K562 (cell line): ENCODE measurements around the gene DIS3L2. TPM values are rescaled to one million over a fixed set of nuclear protein-coding genes. Genes with fewer than 3 reads are reported as not detected.
A peak's percentile ranks its signal among the peaks of the same experiment; 100 is the strongest.

Experiments
- ATAC-seq: fragments of 200-7000 bp; cut with Tn5 transposase; 3 replicates; pipeline ENCODE4 v1.9.1; 2020; ENCODE audit warnings: moderate library complexity
- BruUV-seq: library from RNA; stranded (reverse); fragments of 400-500 nt; replicated peaks from 2 replicates; lab custom pipeline; 2021; lab: Mats Ljungman, UMichigan
- CTCF ChIA-PET: fragments of 300-600 bp; formaldehyde crosslinking; extraction: SDS; loops from one replicate; lab custom pipeline; 2021; ENCODE audit warnings: low intra/inter-chr PET ratio; lab: Yijun Ruan, JAX
- POLR2A ChIA-PET: fragments of 300-600, 350-650 bp; sonication (Branson Sonifier 250); formaldehyde crosslinking; extraction: SDS; loops from one replicate; lab custom pipeline; 2021; ENCODE audit warnings: antibody characterized with exemption, inconsistent platforms; lab: Yijun Ruan, JAX
- DNase-seq, 4 experiments: peaks; one replicate each; pipeline versions ENCODE4 v3.0.0 to v3.0.0-alpha.2; 2011 to 2018; ENCODE audit warnings: low spot score in 3 of 4, mixed read lengths in 3 of 4; ENCODE audit errors: extremely low read depth in 1 of 4
- FAIRE-seq: peaks from 2 replicates; lab custom pipeline; 2011; peaks lifted over from hg19 to GRCh38; lab: Jason Lieb, UNC
- H2AFZ ChIP-seq: 2 replicates; pipeline ENCODE4 v1.6.0; 2011; ENCODE audit warnings: low read depth, low read length, control low read depth, inconsistent platforms
- H3K27ac ChIP-seq: fragments of 200-600 bp; 3 replicates; pipeline ENCODE4 v1.8.0; 2011; ENCODE audit warnings: low read depth, mild to moderate bottlenecking, control low read depth, inconsistent platforms, low read length, moderate library complexity, mixed read lengths; ENCODE audit errors: extremely low read depth
- H3K27me3 ChIP-seq, 2 experiments: fragments of 300-600 bp in 1 of 2; 2 replicates in 1 of 2; 3 replicates in 1 of 2; pipeline versions ENCODE4 v1.6.0 to v1.8.0; 2011; ENCODE audit warnings: inconsistent platforms in 2 of 2, low read length in 2 of 2, mild to moderate bottlenecking in 1 of 2, mixed read lengths in 1 of 2, moderate library complexity in 1 of 2; ENCODE audit not compliant: control insufficient read depth in 2 of 2, insufficient read depth in 2 of 2
- H3K36me3 ChIP-seq: fragments of 300-600 bp; 3 replicates; pipeline ENCODE4 v1.8.0; 2011; ENCODE audit warnings: mild to moderate bottlenecking, low read length, inconsistent platforms; ENCODE audit not compliant: control insufficient read depth, insufficient read depth
- H3K4me1 ChIP-seq, 2 experiments: fragments of 200-600 bp in 1 of 2; replicated peaks in 1 of 2; 2 replicates in 1 of 2; 3 replicates in 1 of 2; pipeline versions ENCODE4 v1.5.1 to v1.8.0; 2011; ENCODE audit warnings: inconsistent platforms in 2 of 2, low read length in 2 of 2, mild to moderate bottlenecking in 1 of 2, mixed read lengths in 1 of 2, moderate library complexity in 1 of 2; ENCODE audit not compliant: control insufficient read depth in 2 of 2, insufficient read depth in 2 of 2
- H3K4me2 ChIP-seq: 2 replicates; pipeline ENCODE4 v1.6.1; 2011; ENCODE audit warnings: low read length, control low read depth, inconsistent platforms, mixed read lengths; ENCODE audit not compliant: insufficient read depth
- H3K4me3 ChIP-seq: fragments of 200-600 bp; sonication (generic), shearing (Covaris generic); 2 replicates; pipeline ENCODE4 v1.5.1; 2016; ENCODE audit warnings: control low read depth, inconsistent platforms
- H3K79me2 ChIP-seq: fragments of 200-600 bp; 3 replicates; pipeline ENCODE4 v1.8.0; 2011; ENCODE audit warnings: low read length, inconsistent platforms; ENCODE audit not compliant: control insufficient read depth, insufficient read depth
- H3K9ac ChIP-seq, 2 experiments: 2 replicates each; pipeline versions ENCODE4 v1.6.0 to v1.6.1; 2011; ENCODE audit warnings: low read depth in 2 of 2, low read length in 2 of 2, control low read depth in 1 of 2, inconsistent platforms in 1 of 2, mild to moderate bottlenecking in 1 of 2, mixed read lengths in 1 of 2; ENCODE audit not compliant: insufficient read depth in 1 of 2
- H3K9me1 ChIP-seq: one replicate; pipeline ENCODE4 v1.6.0; 2011; ENCODE audit warnings: inconsistent platforms, mild to moderate bottlenecking, low read length, moderate library complexity; ENCODE audit not compliant: control insufficient read depth, insufficient read depth
- H3K9me3 ChIP-seq: replicated peaks from 2 replicates; pipeline ENCODE4 v1.5.1; 2011; ENCODE audit warnings: low read depth, low read length, inconsistent platforms; ENCODE audit not compliant: control insufficient read depth, insufficient read depth
- H4K20me1 ChIP-seq: replicated peaks from 2 replicates; pipeline ENCODE4 v1.6.1; 2011; ENCODE audit warnings: low read length, inconsistent platforms, mixed read lengths; ENCODE audit not compliant: control insufficient read depth, insufficient read depth
- CBX3 ChIP-seq, 2 experiments: IDR thresholded peaks; 1 replicate in 1 of 2; 2 replicates in 1 of 2; pipeline ENCODE4 v1.6.1; 2012; ENCODE audit warnings: inconsistent platforms in 2 of 2, low read length in 2 of 2, borderline replicate concordance in 1 of 2, control low read depth in 1 of 2
- FOXA3 ChIP-seq, 2 experiments: fragments of 450-650 bp in 1 of 2; sonication (generic) in 1 of 2; formaldehyde crosslinking; IDR thresholded peaks in 1 of 2; conservative IDR thresholded peaks in 1 of 2; 2 replicates each; pipeline versions ENCODE4 v1.4.0 to v1.8.0; 2020 to 2022; ENCODE audit warnings: mild to moderate bottlenecking in 2 of 2, missing genetic modification reagents in 1 of 2
- HCFC1 ChIP-seq: IDR thresholded peaks from 2 replicates; pipeline ENCODE4 v1.6.1; 2012; ENCODE audit warnings: low read depth, low read length, improper control_type of control experiment
- JUND ChIP-seq, 2 experiments: IDR thresholded peaks; 2 replicates in 1 of 2; 3 replicates in 1 of 2; pipeline ENCODE4 v1.6.1; 2011; ENCODE audit warnings: borderline replicate concordance in 2 of 2, low read depth in 2 of 2, low read length in 2 of 2, improper control_type of control experiment in 1 of 2, missing biosample characterization in 1 of 2, missing genetic modification characterization in 1 of 2, missing genetic modification reagents in 1 of 2
- KAT2B ChIP-seq: IDR thresholded peaks from one replicate; pipeline ENCODE4 v1.6.1; 2012; ENCODE audit warnings: low read depth, mild to moderate bottlenecking, control low read depth, inconsistent platforms, low read length, moderate library complexity
- MED1 ChIP-seq: sonication (generic); formaldehyde crosslinking; IDR thresholded peaks from 2 replicates; pipeline ENCODE4 v1.8.1; 2023; ENCODE audit warnings: missing genetic modification reagents, borderline replicate concordance
- MEF2D ChIP-seq: conservative IDR thresholded peaks from 2 replicates; pipeline ENCODE4 v1.6.1; 2016; ENCODE audit warnings: low read depth, missing genetic modification characterization, missing compliant biosample characterization
- RBM34 ChIP-seq: fragments of 200-400 bp; formaldehyde crosslinking; IDR thresholded peaks from 2 replicates; pipeline ENCODE4 v1.6.1; 2018; ENCODE audit warnings: low read length, borderline replicate concordance; ENCODE audit not compliant: insufficient read depth
- SAFB ChIP-seq: fragments of 200-400 bp; formaldehyde crosslinking; IDR thresholded peaks from 2 replicates; pipeline ENCODE4 v1.6.1; 2017; ENCODE audit warnings: low read depth, low read length, borderline replicate concordance
- SMAD2 ChIP-seq: fragments of 150-350 bp; IDR thresholded peaks from 2 replicates; pipeline ENCODE4 v1.6.1; 2014; ENCODE audit warnings: low read depth, mild to moderate bottlenecking, low read length
- STAT5B ChIP-seq: fragments of 250-450 bp; sonication (Bioruptor Pico); IDR thresholded peaks from 2 replicates; pipeline ENCODE4 v1.8.0; 2021; ENCODE audit warnings: mild to moderate bottlenecking, inconsistent platforms
- ZBTB12 ChIP-seq: fragments of 250-450 bp; sonication (Bioruptor Pico); IDR thresholded peaks from 2 replicates; pipeline ENCODE4 v1.4.0; 2020
- ZFP36 ChIP-seq: fragments of 150-350 bp; IDR thresholded peaks from 2 replicates; pipeline ENCODE4 v1.6.1; 2018; ENCODE audit warnings: low read length, low read depth; ENCODE audit not compliant: partially characterized antibody
- ZFX ChIP-seq: sonication (generic); formaldehyde crosslinking; IDR thresholded peaks from 2 replicates; pipeline ENCODE4 v1.8.0; 2022; ENCODE audit warnings: mild to moderate bottlenecking, missing genetic modification reagents, moderate library complexity
- ZNF121 ChIP-seq: sonication (generic); formaldehyde crosslinking; conservative IDR thresholded peaks from 2 replicates; pipeline ENCODE4 v1.8.0; 2022; ENCODE audit warnings: missing genetic modification reagents
- ZNF740 ChIP-seq, 3 experiments: fragments of 200-800 bp in 1 of 3; sonication (Bioruptor generic) in 1 of 3; sonication (generic) in 1 of 3; formaldehyde crosslinking in 1 of 3; IDR thresholded peaks; 2 replicates each; pipeline versions ENCODE4 v1.6.1 to v1.8.0; 2016 to 2022; ENCODE audit warnings: mild to moderate bottlenecking in 2 of 3, missing compliant biosample characterization in 2 of 3, missing genetic modification characterization in 2 of 3, missing genetic modification reagents in 1 of 3
- ZNF830 ChIP-seq: fragments of 250-450 bp; sonication (Bioruptor Pico); IDR thresholded peaks from 2 replicates; pipeline ENCODE4 v1.5.0; 2021; ENCODE audit warnings: mild to moderate bottlenecking
- whole genome bisulfite sequencing: fragments of 100-300 bp; shearing (Covaris generic); methylation state at CpG from one replicate; pipeline ENCODE4 v1.1.6; 2016; ENCODE audit warnings: low coverage, mixed read lengths; ENCODE audit not compliant: insufficient coverage; ENCODE audit errors: missing lambda C conversion rate; 5-methylcytosine and 5-hydroxymethylcytosine counted together
- in situ Hi-C: fragments of 300-500 bp; cut with MboI; formaldehyde crosslinking; loops from 4 replicates; pipeline ENCODE4 v1.15.0; 2018; ENCODE audit warnings: inconsistent platforms, mixed read lengths
- intact Hi-C: fragments of 100-400 bp; cut with micrococcal nuclease; formaldehyde crosslinking; loops from 2 replicates; pipeline ENCODE4 v1.14.2; 2022
- polyA plus RNA-seq, 8 experiments: library from polyadenylated mRNA; depleted of rRNA in 4 of 8; stranded (reverse) in 5 of 8; unstranded in 3 of 8; fragments of >200 nt; fragmentation: Nextera tagmentation in 2 of 8; fragmentation: Illumina TruSeq in 1 of 8; extraction: Ambion mirVana in 2 of 8; extraction: Trizol in 1 of 8; gene quantifications; 2 replicates each; pipeline versions ENCODE4 v1.2.1 to v1.2.3, GENCODE V29; 2011 to 2014; ENCODE audit warnings: inconsistent platforms in 1 of 8, missing spikeins in 1 of 8
- total RNA-seq, 7 experiments: library from RNA; depleted of rRNA in 6 of 7; stranded (reverse); fragments of >200 nt in 6 of 7; fragmentation: Illumina TruSeq in 2 of 7; extraction: Trizol in 2 of 7; gene quantifications; 2 replicates each; pipeline versions ENCODE4 v1.2.1 to v1.2.3, GENCODE V29; 2011 to 2021; ENCODE audit warnings: low replicate concordance in 1 of 7

The DIS3L2 gene
- total and polyA plus RNA-seq, 9 of the 15 experiments (the other 6 are each of a cell fraction or from before 2014, with no cell fraction given) = 1.5 to 19.2 (median 11.2) TPM

GRCh38 chr2:231966886-231967285 is 5.4 kb downstream of the DIS3L2 start (continued):
- no peak for TF ChIP-seq ZNF121 (CRISPR knock-in tag)
- no peak for TF ChIP-seq SAFB
- no peak for TF ChIP-seq ZFX
- no peak for TF ChIP-seq MED1 (CRISPR knock-in tag)
- no peak for TF ChIP-seq STAT5B (CRISPR knock-in tag)
- no peak for TF ChIP-seq FOXA3 (CRISPR knock-in tag; conservative IDR thresholded peaks at IDR 0.05 in 1 of 2, IDR thresholded peaks at IDR 0.05 in 1 of 2)
- no peak for TF ChIP-seq JUND (IDR thresholded peaks at IDR 0.05; ENCODE audit: borderline replicate concordance, low read depth, low read length)
- no peak for TF ChIP-seq JUND (tag; IDR thresholded peaks at IDR 0.05; ENCODE audit: borderline replicate concordance, low read depth, low read length)

- no peak overlapping the region for H3K4me3 ChIP-seq
- H3K9ac ChIP-seq = no peak overlapping the region
- peaks cover 3% of the 10 kb centered on the region; the same call in 1 of the 2 replicates for H3K9me3 ChIP-seq
- intact Hi-C loops (no loop called here), in situ Hi-C loops (no loop called here)
- TF ChIP-seq JUND (IDR thresholded peaks at IDR 0.05; ENCODE audit: borderline replicate concordance, low read depth, low read length) (no peak), JUND (tag; IDR thresholded peaks at IDR 0.05; ENCODE audit: borderline replicate concordance, low read depth, low read length) (no peak), MEF2D (tag) (no peak), CBX3 (IDR thresholded peaks at IDR 0.05; ENCODE audit: borderline replicate concordance in 1 of 2, low read length in 2 of 2) (0 out of 3 replicates have a peak, but pooled peaks of 1 of the 2 experiments have one; percentile 19), ZBTB12 (CRISPR knock-in tag) (no peak), ZFP36 (peak; percentile 90), SMAD2 (no peak), KAT2B (no peak), HCFC1 (no peak), ZNF830 (CRISPR knock-in tag) (no peak), RBM34 (no peak), ZNF740 (CRISPR knock-in tag; IDR thresholded peaks at IDR 0.05) (no peak), ZNF740 (tag; IDR thresholded peaks at IDR 0.05) (no peak)
- H3K9me1 ChIP-seq = no peaks in the 10 kb centered on the region
- ChIA-PET POLR2A (no interaction called here), CTCF (no interaction called here)
- H4K20me1 ChIP-seq = no peaks in the 10 kb centered on the region
- no peaks in the 10 kb centered on the region for H3K27me3 ChIP-seq
- DNase-seq (no peak), ATAC-seq (no peak), FAIRE-seq (no peak)
- no peak overlapping the region for H3K4me2 ChIP-seq
- H3K4me1 ChIP-seq = no peaks in the 10 kb centered on the region; a peak in 1 of 5 replicates
- peaks cover 45% of the 10 kb centered on the region for H3K79me2 ChIP-seq
- 83% methylated on average over 5 of the region's 6 CpGs for WGBS
- H3K36me3 ChIP-seq = no peaks in the 10 kb centered on the region
- no peak overlapping the region for H2AFZ ChIP-seq
- no peak overlapping the region for H3K27ac ChIP-seq
- BruUV-seq = no TSS peak
Measured at GRCh38 chr2:231968820-231969219, 7.3 kb downstream of the DIS3L2 start.
